Measurements from ENCODE around the gene TIAM1. TPM values are rescaled to one million over a fixed set of nuclear protein-coding genes. Genes with fewer than 3 reads are reported as not detected.

Gene TIAM1
- polyA plus RNA-seq, 3 donors, result 12.9 to 14.6 (median 13.4) TPM

- no peak for DNase-seq (ENCODE audit: low read depth in 3 of 3, low spot score in 2 of 3)
Observed at GRCh38 chr21:31290765-31291164, 53.3 kb downstream of the TIAM1 start.

- DNase-seq (ENCODE audit: low read depth in 3 of 3, low spot score in 2 of 3), result no peak
Observed at GRCh38 chr21:31289702-31290101, 54.4 kb downstream of the TIAM1 start.

- no peak for DNase-seq (ENCODE audit: low read depth in 3 of 3, low spot score in 2 of 3)
Observed at GRCh38 chr21:31288191-31288590, 55.9 kb downstream of the TIAM1 start.

- DNase-seq (ENCODE audit: low read depth in 3 of 3, low spot score in 2 of 3), result no peak
Observed at GRCh38 chr21:31287201-31287600, 56.9 kb downstream of the TIAM1 start.

GRCh38 chr21:31286621-31287020 lies 57.4 kb downstream of the TIAM1 start:
- no peak for DNase-seq (ENCODE audit: low read depth in 3 of 3, low spot score in 2 of 3)

- no peak for DNase-seq (ENCODE audit: low read depth in 3 of 3, low spot score in 2 of 3)
Observed at GRCh38 chr21:31284797-31285397, 59.2 kb downstream of the TIAM1 start.

- no peak for DNase-seq (ENCODE audit: low read depth in 3 of 3, low spot score in 2 of 3)
Observed at GRCh38 chr21:31283025-31283424, 61.0 kb downstream of the TIAM1 start.

GRCh38 chr21:31282095-31282709 lies 61.9 kb downstream of the TIAM1 start:
- DNase-seq (ENCODE audit: low read depth in 3 of 3, low spot score in 2 of 3), result no peak

GRCh38 chr21:31281561-31281960 lies 62.5 kb downstream of the TIAM1 start:
- DNase-seq (ENCODE audit: low read depth in 3 of 3, low spot score in 2 of 3), result no peak

- no peak for DNase-seq (ENCODE audit: low read depth in 3 of 3, low spot score in 2 of 3)
Observed at GRCh38 chr21:31279986-31280385, 64.1 kb downstream of the TIAM1 start.

GRCh38 chr21:31279214-31279613 lies 64.8 kb downstream of the TIAM1 start:
- no peak for DNase-seq (ENCODE audit: low read depth in 3 of 3, low spot score in 2 of 3)

- no peak for DNase-seq (ENCODE audit: low read depth in 3 of 3, low spot score in 2 of 3)
Observed at GRCh38 chr21:31278511-31279130, 65.4 kb downstream of the TIAM1 start.

- DNase-seq (ENCODE audit: low read depth in 3 of 3, low spot score in 2 of 3), result no peak
Observed at GRCh38 chr21:31276663-31277062, 67.4 kb downstream of the TIAM1 start.

- no peak for DNase-seq (ENCODE audit: low read depth in 3 of 3, low spot score in 2 of 3)
Observed at GRCh38 chr21:31275901-31276300, 68.2 kb downstream of the TIAM1 start.

GRCh38 chr21:31273278-31273677 lies 70.8 kb downstream of the TIAM1 start:
- DNase-seq (ENCODE audit: low read depth in 3 of 3, low spot score in 2 of 3), result no peak

GRCh38 chr21:31268090-31268489 lies 76.0 kb downstream of the TIAM1 start:
- no peak for DNase-seq (ENCODE audit: low read depth in 3 of 3, low spot score in 2 of 3)

GRCh38 chr21:31267644-31268043 lies 76.4 kb downstream of the TIAM1 start:
- no peak for DNase-seq (ENCODE audit: low read depth in 3 of 3, low spot score in 2 of 3)

- no peak for DNase-seq (ENCODE audit: low read depth in 3 of 3, low spot score in 2 of 3)
Observed at GRCh38 chr21:31266241-31266640, 77.8 kb downstream of the TIAM1 start.

GRCh38 chr21:31265366-31266013 lies 78.6 kb downstream of the TIAM1 start:
- DNase-seq (ENCODE audit: low read depth in 3 of 3, low spot score in 2 of 3), result no peak

GRCh38 chr21:31264574-31264973 lies 79.5 kb downstream of the TIAM1 start:
- DNase-seq (ENCODE audit: low read depth in 3 of 3, low spot score in 2 of 3), result no peak

- no peak for DNase-seq (ENCODE audit: low read depth in 3 of 3, low spot score in 2 of 3)
Observed at GRCh38 chr21:31262728-31263127, 81.3 kb downstream of the TIAM1 start.

GRCh38 chr21:31261759-31262158 lies 82.3 kb downstream of the TIAM1 start:
- DNase-seq (ENCODE audit: low read depth in 3 of 3, low spot score in 2 of 3), result no peak

All from right renal cortex interstitium (tissue), 3 donors.